SK-MEL-5 (cell line): Measurements from ENCODE around the gene GNG14. TPM values are rescaled to one million over a fixed set of nuclear protein-coding genes. Genes with fewer than 3 reads are reported as not detected.
A peak's percentile ranks its signal among the peaks of the same experiment; 100 is the strongest.

ENCODE experiments used
- DNase-seq: peaks from one replicate; pipeline ENCODE4 v3.0.0-alpha.2; 2016; ENCODE audit warnings: low read depth, low spot score
- in situ Hi-C: cut with HindIII; loops from 2 replicates; pipeline ENCODE4 v1.10.0; 2016; ENCODE audit warnings: low sequenced_read_pairs, high pct_unique_total_duplicates, low pct_unique_long_range_greater_than_20kb
- small RNA-seq, 2 experiments: library from RNA; depleted of rRNA; stranded (forward); fragments of <200 nt; gene quantifications; one replicate each; pipeline ENCODE3, GENCODE V24; 2014
- total RNA-seq: library from RNA; depleted of rRNA; stranded (reverse); fragments of >200 nt; shearing (Covaris generic); gene quantifications from 2 replicates; pipeline ENCODE4 v1.2.3, GENCODE V29; 2014; rRNA removed

The GNG14 gene
- total RNA-seq, 1 experiment from 2014 or later = not detected

GRCh38 chr19:12736995-12737834, 49.4 kb downstream of the GNG14 start, which contains the start of gene GET3:
TSS of gene GET3 (plus strand) at chr19:12737497. CDS start at chr19:12737506, 9 bp downstream.
- DNase-seq = peak; percentile 100
- in situ Hi-C loops = no loop called here

- no peak for DNase-seq
- in situ Hi-C loops = no loop called here
Measured at GRCh38 chr19:12737835-12738351, 50.1 kb downstream of the GNG14 start.

Small RNA genes within 50 kb of the gene (small RNA-seq; reads per million reads assigned to genes)
- gene SNORD41 = 11.0 to 405 reads per million in 2 experiments

Other genes with a start within 250 kb of the GNG14 start
- gene ZNF443, start 247.0 kb upstream of the GNG14 start, total RNA-seq = 1.1 and 2.0 TPM in 2 replicates
- 1.6 and 2.2 TPM in 2 replicates for gene ZNF709, start 203.2 kb upstream of the GNG14 start, total RNA-seq
- 3.5 and 4.9 TPM in 2 replicates for gene ZNF564, start 136.5 kb upstream of the GNG14 start, total RNA-seq
- 5.2 and 5.5 TPM in 2 replicates for gene ZNF490, start 77.2 kb upstream of the GNG14 start, total RNA-seq
- gene ZNF791, start 77.1 kb upstream of the GNG14 start, total RNA-seq = 11.4 and 12.4 TPM in 2 replicates
- 32.0 and 33.5 TPM in 2 replicates for gene MAN2B1, start 21.3 kb upstream of the GNG14 start, total RNA-seq
- gene WDR83, start 21.2 kb upstream of the GNG14 start, total RNA-seq = 2.9 and 8.0 TPM in 2 replicates
- gene DHPS, start 6.1 kb upstream of the GNG14 start, total RNA-seq = 52.7 and 57.8 TPM in 2 replicates
- gene FBXW9, start 8.6 kb downstream of the GNG14 start, total RNA-seq = 6.1 and 8.6 TPM in 2 replicates
- gene TNPO2, start 35.9 kb downstream of the GNG14 start, total RNA-seq = 13.9 and 18.2 TPM in 2 replicates
- 180 and 188 TPM in 2 replicates for gene TRIR, start 46.7 kb downstream of the GNG14 start, total RNA-seq
- gene GET3, start 49.5 kb downstream of the GNG14 start, total RNA-seq = 100 and 120 TPM in 2 replicates
- gene BEST2, start 63.8 kb downstream of the GNG14 start, total RNA-seq = not detected in 2 replicates
- gene HOOK2, start 87.6 kb downstream of the GNG14 start, total RNA-seq = 4.9 and 5.7 TPM in 2 replicates
- 30.1 and 30.7 TPM in 2 replicates for gene JUNB, start 103.5 kb downstream of the GNG14 start, total RNA-seq
- gene PRDX2, start 113.8 kb downstream of the GNG14 start, total RNA-seq = not detected in 2 replicates
- 4.7 TPM in 1 of 2 replicates, not detected in the other for gene THSD8, start 114.1 kb downstream of the GNG14 start, total RNA-seq
- 27.6 and 29.2 TPM in 2 replicates for gene RNASEH2A, start 118.6 kb downstream of the GNG14 start, total RNA-seq
- gene RTBDN, start 146.6 kb downstream of the GNG14 start, total RNA-seq = 0.21 and 1.6 TPM in 2 replicates
- gene MAST1, start 150.5 kb downstream of the GNG14 start, total RNA-seq = 1.9 and 2.3 TPM in 2 replicates
- gene DNASE2, start 193.5 kb downstream of the GNG14 start, total RNA-seq = 74.1 and 75.9 TPM in 2 replicates
- gene KLF1, start 199.2 kb downstream of the GNG14 start, total RNA-seq = 0.24 TPM in 1 of 2 replicates, not detected in the other
- gene GCDH, start 203.2 kb downstream of the GNG14 start, total RNA-seq = 14.2 and 20.5 TPM in 2 replicates
- 0.50 and 0.64 TPM in 2 replicates for gene SYCE2, start 231.3 kb downstream of the GNG14 start, total RNA-seq
- 42.1 and 44.7 TPM in 2 replicates for gene FARSA, start 245.7 kb downstream of the GNG14 start, total RNA-seq